ENCODE results near the gene BRINP3. TPM values are rescaled to one million over a fixed set of nuclear protein-coding genes. Genes with fewer than 3 reads are reported as not detected.

BRINP3 gene
- total and polyA plus RNA-seq, 2 donors (not counting 3 experiments of a cell fraction or from before 2014, with no cell fraction given), result not detected

GRCh38 chr1:190104961-190105360 is 372.7 kb downstream of the BRINP3 start:
- Histone ChIP-seq H3K27ac (ENCODE audit: insufficient read depth, low read depth, low read length) (no peak overlapping the region), H3K4me3 (replicated peaks in 1 of 3; ENCODE audit: insufficient read depth in 1 of 3, low read depth in 1 of 3, low read length in 3 of 3) (no peak overlapping the region), H3K9ac (replicated peaks; ENCODE audit: extremely low read depth, insufficient read depth, low read length) (no peak overlapping the region), H4K20me1 (replicated peaks; ENCODE audit: control insufficient read depth, extremely low read depth, insufficient read depth, low read length) (no peaks in the 10 kb centered on the region), H3K36me3 (ENCODE audit: control insufficient read depth in 2 of 2, extremely low read depth in 1 of 2, insufficient read depth in 2 of 2, low read length in 2 of 2) (no peaks in the 10 kb centered on the region), H3K9me1 (replicated peaks; ENCODE audit: control insufficient read depth, extremely low read depth, insufficient read depth, low read length) (no peaks in the 10 kb centered on the region), H3K79me2 (ENCODE audit: control insufficient read depth, insufficient read depth, low read length) (no peaks in the 10 kb centered on the region), H3K27me3 (ENCODE audit: control insufficient read depth in 2 of 2, insufficient read depth in 2 of 2, low read length in 2 of 2) (no peaks in the 10 kb centered on the region), H3K9me3 (replicated peaks; ENCODE audit: control insufficient read depth, insufficient read depth, low read length) (no peaks in the 10 kb centered on the region), H3K4me2 (ENCODE audit: insufficient read depth, low read length) (no peak overlapping the region), H2AFZ (ENCODE audit: low read depth, low read length) (no peak overlapping the region), H3K4me1 (ENCODE audit: control insufficient read depth, extremely low read depth, insufficient read depth, low read length) (no peaks in the 10 kb centered on the region)
- intact Hi-C loops (cut with micrococcal nuclease), result no loop called here
- CTCF ChIA-PET, result interaction anchor here (0.8 to 1.3 kb wide), 3 partner anchors 10 to 66 kb away, joined by 3 to 6 read pairs (median 4); no protein-coding TSS in a partner anchor
- TF ChIP-seq MYC (IDR thresholded peaks at IDR 0.05; ENCODE audit: low read depth, low read length), result no peak
- TF ChIP-seq FOS (IDR thresholded peaks at IDR 0.05; ENCODE audit: borderline replicate concordance, insufficient read depth, low read length), result no peak
- TF ChIP-seq JUN (IDR thresholded peaks at IDR 0.05; ENCODE audit: borderline replicate concordance, insufficient read depth, insufficient read length, low read depth), result no peak
- TF ChIP-seq MAX (IDR thresholded peaks at IDR 0.05; ENCODE audit: insufficient read depth, insufficient read length), result no peak
- TF ChIP-seq GATA2 (IDR thresholded peaks at IDR 0.05; ENCODE audit: insufficient read depth, insufficient read length, low read depth, low read length), result no peak
- no peak for TF ChIP-seq CTCF (IDR thresholded peaks at IDR 0.05; ENCODE audit: extremely low read depth in 1 of 2, insufficient read depth in 1 of 2, low read depth in 1 of 2, low read length in 2 of 2)
- TF ChIP-seq EZH2 (IDR thresholded peaks at IDR 0.05; ENCODE audit: borderline replicate concordance, low read depth, low read length, severe bottlenecking), result no peak
- no peak for TF ChIP-seq POLR2AphosphoS5 (IDR thresholded peaks at IDR 0.05; ENCODE audit: insufficient read depth, low read depth, low read length)
- TF ChIP-seq POLR2A (IDR thresholded peaks at IDR 0.05; ENCODE audit: low read depth, low read length), result no peak
- BruUV-seq (replicated peaks), result no TSS peak
- POLR2A ChIA-PET, result no interaction called here
- FAIRE-seq (no peak), DNase-seq (ENCODE audit: low read depth, low spot score) (no peak)
- dilution Hi-C loops (cut with MboI; ENCODE audit: extremely low pct_ligation_motif_present, low sequenced_read_pairs), result no loop called here

Data from endothelial cell of umbilical vein (primary cell).